ENCODE measurements around the gene SERPINA4. TPM values are rescaled to one million over a fixed set of nuclear protein-coding genes. Genes with fewer than 3 reads are reported as not detected.

Gene SERPINA4
- total RNA-seq, 1 donor from 2014 or later, result not detected

GRCh38 chr14:94521375-94522114 lies 39.7 kb upstream of the SERPINA4 start:
- Histone ChIP-seq H3K9me3 (ENCODE audit: insufficient read depth, low read depth, low read length) (peaks cover 5% of the 10 kb centered on the region), H3K9ac (ENCODE audit: low read length) (no peak overlapping the region), H3K4me1 (ENCODE audit: insufficient read depth, low read length) (no peaks in the 10 kb centered on the region), H3K79me2 (ENCODE audit: insufficient read depth, low read length) (no peaks in the 10 kb centered on the region), H3K4me3 (ENCODE audit: insufficient read depth, low read depth, low read length) (no peak overlapping the region), H4K20me1 (ENCODE audit: insufficient read depth, low read length) (no peaks in the 10 kb centered on the region), H3K36me3 (ENCODE audit: insufficient read depth, low read length) (no peaks in the 10 kb centered on the region), H3K4me2 (ENCODE audit: low read length) (no peak overlapping the region), H3K27ac (ENCODE audit: low read depth, low read length) (no peak overlapping the region), H3K27me3 (ENCODE audit: insufficient read depth, low read length) (peaks cover 12% of the 10 kb centered on the region), H2AFZ (ENCODE audit: low read depth, low read length) (no peak overlapping the region)
- H3K27me3 Mint-ChIP-seq (ENCODE audit: low read depth, unreplicated experiment), result peaks cover 24% of the 10 kb centered on the region
- H3K9me3 Mint-ChIP-seq (ENCODE audit: unreplicated experiment), result peaks cover 9% of the 10 kb centered on the region
- peaks cover 7% of the 10 kb centered on the region for H3K4me1 Mint-ChIP-seq (ENCODE audit: low read depth, unreplicated experiment)
- DNase-seq (ENCODE audit: low read depth), result no peak
- H3K4me3 Mint-ChIP-seq (ENCODE audit: unreplicated experiment), result no peak overlapping the region
- no peak overlapping the region for H3K27ac Mint-ChIP-seq (ENCODE audit: unreplicated experiment)
- TF ChIP-seq CTCF (IDR thresholded peaks at IDR 0.05; ENCODE audit: insufficient read depth, low read depth, low read length) (no peak), EZH2 (IDR thresholded peaks at IDR 0.05; ENCODE audit: insufficient read depth, low read length) (no peak)
- H3K36me3 Mint-ChIP-seq (ENCODE audit: low read depth, unreplicated experiment), result no peaks in the 10 kb centered on the region
- FAIRE-seq, result no peak

- no peaks in the 10 kb centered on the region for H3K36me3 ChIP-seq (ENCODE audit: insufficient read depth, low read length)
- no peak for FAIRE-seq
- H3K9me3 Mint-ChIP-seq (ENCODE audit: unreplicated experiment), result peaks cover 11% of the 10 kb centered on the region
Observed at GRCh38 chr14:94522115-94522724, 39.0 kb upstream of the SERPINA4 start.

More at GRCh38 chr14:94522115-94522724, 39.0 kb upstream of the SERPINA4 start:
- Histone ChIP-seq H3K4me1 (ENCODE audit: insufficient read depth, low read length) (no peaks in the 10 kb centered on the region), H3K79me2 (ENCODE audit: insufficient read depth, low read length) (no peaks in the 10 kb centered on the region), H3K9me3 (ENCODE audit: insufficient read depth, low read depth, low read length) (peaks cover 5% of the 10 kb centered on the region), H3K9ac (ENCODE audit: low read length) (no peak overlapping the region), H3K4me3 (ENCODE audit: insufficient read depth, low read depth, low read length) (no peak overlapping the region), H3K27ac (ENCODE audit: low read depth, low read length) (no peak overlapping the region), H3K27me3 (ENCODE audit: insufficient read depth, low read length) (peaks cover 7% of the 10 kb centered on the region), H4K20me1 (ENCODE audit: insufficient read depth, low read length) (no peaks in the 10 kb centered on the region), H3K4me2 (ENCODE audit: low read length) (no peak overlapping the region), H2AFZ (ENCODE audit: low read depth, low read length) (no peak overlapping the region)
- no peaks in the 10 kb centered on the region for H3K36me3 Mint-ChIP-seq (ENCODE audit: low read depth, unreplicated experiment)
- H3K4me3 Mint-ChIP-seq (ENCODE audit: unreplicated experiment), result no peak overlapping the region
- no peak for DNase-seq (ENCODE audit: low read depth)
- H3K4me1 Mint-ChIP-seq (ENCODE audit: low read depth, unreplicated experiment), result peaks cover 7% of the 10 kb centered on the region
- H3K27ac Mint-ChIP-seq (ENCODE audit: unreplicated experiment), result no peak overlapping the region
- peaks cover 22% of the 10 kb centered on the region for H3K27me3 Mint-ChIP-seq (ENCODE audit: low read depth, unreplicated experiment)
- TF ChIP-seq CTCF (IDR thresholded peaks at IDR 0.05; ENCODE audit: insufficient read depth, low read depth, low read length), result no peak
- no peak for TF ChIP-seq EZH2 (IDR thresholded peaks at IDR 0.05; ENCODE audit: insufficient read depth, low read length)

Data from astrocyte (in vitro differentiated cells and primary cell).